SIG-M5 (cell line): ENCODE measurements around the gene PPP2R2C.

Source experiments
- DNase-seq: peaks from one replicate; lab custom pipeline; 2025; lab: John Stamatoyannopoulos, UW

Gene PPP2R2C

GRCh38 chr4:6448476-6449170, 23.8 kb downstream of the PPP2R2C start:
- DNase-seq: no peak

- no peak for DNase-seq
Observed at GRCh38 chr4:6447672-6448171, 24.7 kb downstream of the PPP2R2C start.

DNA sequence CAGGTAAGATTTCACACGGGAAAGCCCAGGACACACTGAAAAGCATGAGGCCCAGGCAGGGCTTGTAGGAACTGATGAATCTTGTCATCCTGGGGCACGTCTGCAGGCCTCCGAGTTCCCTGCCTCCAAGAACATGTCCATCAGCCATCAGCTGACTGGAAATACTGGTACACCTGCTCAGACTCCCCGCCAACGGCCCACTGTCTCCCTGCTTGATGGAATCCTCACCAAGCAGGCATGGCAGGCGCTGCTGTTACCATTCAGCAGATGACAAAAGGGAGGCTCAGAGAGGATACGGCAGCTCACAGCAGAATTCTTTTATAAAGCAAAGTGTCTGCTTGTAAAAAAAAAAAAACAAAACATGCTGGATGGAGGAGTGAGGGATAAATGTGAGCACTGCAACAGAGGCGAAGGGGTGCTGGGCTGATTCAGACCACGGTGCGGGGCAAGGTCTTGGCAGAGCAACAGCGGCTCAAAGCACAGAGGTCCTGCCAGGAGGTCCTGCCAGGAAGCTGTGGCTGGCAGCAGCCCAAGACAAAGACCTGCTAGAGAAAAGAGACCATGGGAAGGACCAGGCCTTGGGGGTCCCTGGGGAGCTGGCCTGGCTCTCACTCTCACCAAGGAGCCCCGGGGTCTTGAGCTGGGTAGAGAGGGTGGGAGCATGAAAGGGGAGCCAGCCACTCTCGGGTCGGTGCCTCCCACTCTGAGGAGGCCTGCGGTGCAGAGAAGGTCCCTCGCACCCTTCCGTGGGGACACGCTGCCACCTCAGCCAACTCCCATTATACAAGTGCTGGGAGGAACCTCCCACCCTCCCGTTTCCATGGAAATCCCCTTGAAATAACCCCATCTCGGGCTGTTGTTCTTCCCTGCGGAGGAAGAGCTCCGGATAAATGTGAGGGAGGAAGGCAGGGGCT, 25.6 kb downstream of the PPP2R2C start:
- no peak for DNase-seq

GRCh38 chr4:6446130-6446482, 26.3 kb downstream of the PPP2R2C start:
- no peak for DNase-seq

GRCh38 chr4:6445403-6446129, 26.8 kb downstream of the PPP2R2C start:
- no peak for DNase-seq

- DNase-seq: no peak
Observed at GRCh38 chr4:6444582-6444981, 27.8 kb downstream of the PPP2R2C start.

DNA sequence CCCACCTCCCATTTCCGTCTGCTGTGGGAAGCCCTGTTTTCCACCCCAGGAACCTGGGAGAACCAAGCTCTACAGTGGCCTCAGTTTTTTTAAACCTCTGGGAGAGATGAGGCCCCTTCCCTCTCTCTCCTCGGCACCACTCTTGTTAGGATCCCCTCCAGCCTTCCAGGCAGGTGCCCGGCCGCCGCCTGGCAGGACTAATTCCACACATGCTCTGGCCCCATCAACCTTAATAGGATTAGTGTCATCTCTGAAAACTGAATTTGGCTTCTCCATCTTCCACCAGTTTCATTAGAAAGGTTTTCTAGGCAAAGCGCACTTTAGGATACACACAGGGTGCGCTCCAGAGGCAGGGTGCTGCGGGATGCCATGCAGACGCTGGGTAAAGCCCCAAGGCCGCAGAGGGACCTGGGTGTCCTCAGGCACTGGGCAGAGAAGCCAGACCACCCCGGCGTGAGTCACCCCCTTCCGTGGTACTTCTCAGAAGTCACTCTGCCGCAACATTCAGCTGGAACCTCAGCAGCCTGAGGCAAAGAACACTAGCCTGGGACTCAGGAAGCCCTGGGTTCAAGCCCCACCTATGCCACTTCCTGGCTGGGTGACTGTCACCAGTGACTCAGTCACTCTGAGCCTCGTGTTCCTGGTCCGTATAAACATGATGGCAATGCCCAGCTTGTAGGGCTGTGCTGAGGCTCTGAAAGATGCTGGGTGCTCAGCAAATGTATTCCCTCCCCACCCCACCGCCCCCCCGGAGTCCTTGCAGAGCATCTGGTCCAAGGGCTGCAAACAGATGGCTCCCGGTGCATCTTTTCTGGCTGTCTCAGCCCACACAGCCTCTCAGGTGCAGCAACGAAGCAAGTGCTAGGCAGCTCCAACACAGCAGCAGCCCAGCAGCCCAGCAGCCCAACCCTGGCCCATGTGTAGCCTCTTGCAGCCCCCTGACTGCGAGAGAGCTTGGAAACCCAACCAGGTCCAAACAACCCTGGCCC, 29.1 kb downstream of the PPP2R2C start:
- no peak for DNase-seq

DNA sequence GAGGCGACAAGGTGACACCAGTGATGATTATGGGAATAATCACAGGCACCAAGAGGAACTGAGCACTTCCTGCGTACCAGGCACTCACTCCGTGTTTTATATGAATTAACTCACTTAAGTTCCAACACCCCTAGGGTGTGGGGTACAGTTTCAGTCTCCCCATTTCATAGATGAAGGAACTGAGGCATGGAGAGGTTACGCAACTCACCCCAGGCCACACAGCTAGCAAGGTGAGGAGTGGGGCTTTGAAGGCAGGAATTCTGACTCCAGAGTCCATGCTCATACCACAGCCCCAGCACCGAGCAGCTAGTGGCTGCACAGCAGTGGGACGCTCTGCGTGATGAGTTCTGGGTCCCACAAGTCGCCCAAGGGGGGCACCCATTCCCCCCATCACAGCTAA, 29.9 kb downstream of the PPP2R2C start:
- no peak for DNase-seq

- DNase-seq: no peak
Observed at GRCh38 chr4:6441758-6442157, 30.7 kb downstream of the PPP2R2C start.

DNA sequence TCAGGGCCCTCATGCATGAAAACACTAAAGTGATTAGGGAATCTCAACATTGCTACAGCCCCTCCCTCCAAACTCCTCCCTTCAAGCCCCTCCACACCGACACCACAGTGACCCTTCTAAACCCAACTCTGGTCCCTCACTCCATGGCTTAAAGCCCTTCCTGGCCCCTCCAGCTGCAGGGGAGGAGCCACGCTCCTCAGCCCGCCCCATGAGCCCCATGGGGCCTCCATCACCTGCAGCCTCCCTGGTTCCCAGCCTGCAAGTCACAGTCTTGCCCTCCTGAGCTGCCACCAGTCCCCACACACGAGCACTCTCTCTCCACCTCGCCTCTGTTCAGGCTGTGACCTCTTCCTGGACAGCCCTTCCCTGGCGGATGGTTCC, 31.2 kb downstream of the PPP2R2C start:
- no peak for DNase-seq

- DNase-seq: no peak
Observed at GRCh38 chr4:6440506-6441201, 31.8 kb downstream of the PPP2R2C start.

- DNase-seq: no peak
Observed at GRCh38 chr4:6439120-6439762, 33.2 kb downstream of the PPP2R2C start.

DNA sequence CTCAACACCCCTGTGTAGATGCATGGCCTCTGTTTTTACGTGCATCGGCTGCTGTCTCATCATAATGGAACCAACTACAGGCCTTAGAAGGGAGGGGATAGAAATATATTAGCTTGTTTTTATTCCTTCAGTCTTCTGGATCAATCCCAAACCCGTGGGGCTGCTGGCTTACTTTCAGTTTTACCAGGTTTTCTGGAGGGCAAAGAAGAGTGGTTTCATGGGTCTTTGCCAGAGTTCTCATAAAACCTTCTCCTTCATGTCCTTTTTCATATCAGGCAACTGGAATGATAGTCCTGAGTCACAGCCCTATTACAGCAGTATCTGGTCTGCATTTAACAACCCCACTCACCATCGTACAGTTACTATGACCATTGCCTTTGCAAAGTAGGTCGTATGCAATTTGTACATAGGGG, 34.6 kb downstream of the PPP2R2C start:
- DNase-seq: no peak

DNA sequence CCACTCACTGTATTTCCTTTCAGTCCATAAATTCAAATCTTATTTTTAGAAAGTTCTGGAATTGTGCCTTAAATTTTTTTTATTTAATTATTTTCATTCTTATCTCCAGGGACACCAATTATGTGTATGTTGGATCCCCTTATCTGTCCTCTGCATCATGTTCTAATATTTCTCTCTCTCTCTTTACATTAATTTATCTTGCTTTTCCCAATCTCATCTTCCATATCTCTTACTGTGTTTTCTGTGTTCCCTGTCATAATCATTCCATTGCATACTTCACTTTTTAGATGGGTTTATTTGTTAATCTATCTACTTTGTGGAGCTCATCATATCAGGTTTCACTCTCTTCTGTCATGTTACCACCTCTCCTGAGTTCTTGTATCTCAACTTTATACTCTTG, 37.4 kb downstream of the PPP2R2C start:
- no peak for DNase-seq

DNA sequence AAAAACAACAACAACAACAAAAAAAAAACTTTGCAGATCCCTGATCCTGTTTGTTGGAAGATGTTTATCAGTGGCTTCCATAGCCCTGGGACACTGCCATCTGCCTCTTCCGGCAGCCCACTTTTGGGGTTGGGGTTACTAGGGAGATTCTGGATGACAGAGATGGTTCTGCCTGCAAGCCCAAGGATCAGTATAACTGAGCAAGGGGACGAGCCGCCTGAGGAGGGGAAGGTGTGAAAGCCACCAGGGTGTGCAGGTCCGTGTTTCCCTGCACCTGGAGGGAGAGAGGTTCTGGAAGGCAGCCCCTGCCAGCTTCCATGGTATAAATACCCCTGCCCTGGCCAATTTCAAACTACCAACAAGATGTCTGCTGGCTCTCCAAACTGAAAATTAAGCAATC, 41.5 kb downstream of the PPP2R2C start:
- DNase-seq: no peak

- DNase-seq: no peak
Observed at GRCh38 chr4:6427439-6428090, 44.8 kb downstream of the PPP2R2C start.

- DNase-seq: no peak
Observed at GRCh38 chr4:6426571-6427438, 45.6 kb downstream of the PPP2R2C start.

- no peak for DNase-seq
Observed at GRCh38 chr4:6425911-6426310, 46.5 kb downstream of the PPP2R2C start.

- DNase-seq: no peak
Observed at GRCh38 chr4:6425336-6425735, 47.1 kb downstream of the PPP2R2C start.
